C4-2B (cell line): ENCODE data around the gene AP4S1.

ENCODE experiments used
- CTCF ChIP-seq: fragments of 450-650 bp; conservative IDR thresholded peaks from 2 replicates; pipeline ENCODE4 v1.5.1; 2017; ENCODE audit warnings: mild to moderate bottlenecking
- ZFX ChIP-seq: fragments of 450-650 bp; IDR thresholded peaks from 2 replicates; pipeline ENCODE4 v1.6.1; 2017

- TF ChIP-seq CTCF (no peak), ZFX (no peak)
These were observed 11.6 kb upstream of the AP4S1 start for GRCh38 chr14:31013841-31014240.
